ENCODE data around the gene CGN.

DNA sequence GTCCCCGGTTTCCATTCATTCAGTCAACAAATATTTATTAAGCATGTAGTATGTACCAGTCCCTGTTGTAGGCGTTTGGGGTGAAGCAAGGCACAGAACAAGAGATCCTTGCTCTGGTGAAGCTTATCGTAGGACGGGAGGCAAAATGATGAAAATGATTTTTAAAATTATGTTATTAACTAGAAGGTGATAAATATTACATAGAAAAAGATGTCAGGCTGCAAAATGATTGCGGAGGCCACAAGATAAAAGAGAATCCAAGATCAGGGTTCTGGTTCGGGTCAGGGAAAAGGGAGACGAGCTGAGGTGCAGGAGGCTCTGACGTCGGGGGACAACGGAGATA lies 602 bp upstream of the CGN start:
- TF ChIP-seq, protein P1, sequence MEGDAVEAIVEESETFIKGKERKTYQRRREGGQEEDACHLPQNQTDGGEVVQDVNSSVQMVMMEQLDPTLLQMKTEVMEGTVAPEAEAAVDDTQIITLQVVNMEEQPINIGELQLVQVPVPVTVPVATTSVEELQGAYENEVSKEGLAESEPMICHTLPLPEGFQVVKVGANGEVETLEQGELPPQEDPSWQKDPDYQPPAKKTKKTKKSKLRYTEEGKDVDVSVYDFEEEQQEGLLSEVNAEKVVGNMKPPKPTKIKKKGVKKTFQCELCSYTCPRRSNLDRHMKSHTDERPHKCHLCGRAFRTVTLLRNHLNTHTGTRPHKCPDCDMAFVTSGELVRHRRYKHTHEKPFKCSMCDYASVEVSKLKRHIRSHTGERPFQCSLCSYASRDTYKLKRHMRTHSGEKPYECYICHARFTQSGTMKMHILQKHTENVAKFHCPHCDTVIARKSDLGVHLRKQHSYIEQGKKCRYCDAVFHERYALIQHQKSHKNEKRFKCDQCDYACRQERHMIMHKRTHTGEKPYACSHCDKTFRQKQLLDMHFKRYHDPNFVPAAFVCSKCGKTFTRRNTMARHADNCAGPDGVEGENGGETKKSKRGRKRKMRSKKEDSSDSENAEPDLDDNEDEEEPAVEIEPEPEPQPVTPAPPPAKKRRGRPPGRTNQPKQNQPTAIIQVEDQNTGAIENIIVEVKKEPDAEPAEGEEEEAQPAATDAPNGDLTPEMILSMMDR (IDR thresholded peaks at IDR 0.05; ENCODE audit: extremely low read depth in 1 of 2, insufficient read depth in 1 of 2, low read depth in 1 of 2, low read length in 2 of 2) = no peak
- TF ChIP-seq, protein P2, sequence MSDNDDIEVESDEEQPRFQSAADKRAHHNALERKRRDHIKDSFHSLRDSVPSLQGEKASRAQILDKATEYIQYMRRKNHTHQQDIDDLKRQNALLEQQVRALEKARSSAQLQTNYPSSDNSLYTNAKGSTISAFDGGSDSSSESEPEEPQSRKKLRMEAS (IDR thresholded peaks at IDR 0.05; ENCODE audit: insufficient read depth, insufficient read length) = no peak
- TF ChIP-seq POLR2AphosphoS5 (IDR thresholded peaks at IDR 0.05; ENCODE audit: insufficient read depth, low read depth, low read length) (no peak), POLR2A (IDR thresholded peaks at IDR 0.05; ENCODE audit: low read depth, low read length) (no peak)
